PC-3 (cell line): ENCODE measurements around the gene GAB1.

Experiments used
- CTCF ChIP-seq: fragments of 300-600 bp; sonication (generic); conservative IDR thresholded peaks from 2 replicates; pipeline ENCODE4 v1.5.1; 2017; ENCODE audit warnings: antibody characterized with exemption, low read depth, mild to moderate bottlenecking, low read length
- EZH2 ChIP-seq: fragments of 300-600 bp; sonication (generic); IDR thresholded peaks from one replicate; pipeline ENCODE4 v1.6.1; 2017; ENCODE audit warnings: antibody characterized with exemption, mild to moderate bottlenecking, low read length; ENCODE audit not compliant: unreplicated experiment
- EZH2phosphoT487 ChIP-seq: fragments of 300-600 bp; sonication (generic); IDR thresholded peaks from 2 replicates; pipeline ENCODE4 v1.6.1; 2018; ENCODE audit warnings: mild to moderate bottlenecking, antibody characterized with exemption, low read length, borderline replicate concordance

- TF ChIP-seq CTCF (no peak), EZH2phosphoT487 (no peak), EZH2 (no peak)
Measured at GRCh38 chr4:143432258-143432591, 95.5 kb downstream of the GAB1 start.
